GM12891 (cell line): ENCODE measurements around the gene GAB1. TPM values are rescaled to one million over a fixed set of nuclear protein-coding genes. Genes with fewer than 3 reads are reported as not detected.
A peak's percentile ranks its signal among the peaks of the same experiment; 100 is the strongest.

Source experiments
- DNase-seq: peaks from one replicate; pipeline ENCODE4 v3.0.0; 2011; ENCODE audit warnings: low spot score; ENCODE audit not compliant: insufficient read length
- FAIRE-seq: peaks from 2 replicates; lab custom pipeline; 2011; peaks lifted over from hg19 to GRCh38; lab: Jason Lieb, UNC
- PAX5 ChIP-seq: IDR thresholded peaks from 2 replicates; pipeline ENCODE4 v1.6.1; 2011; ENCODE audit warnings: low read length, moderate library complexity, mild to moderate bottlenecking; ENCODE audit not compliant: insufficient read depth, severe bottlenecking
- POLR2A ChIP-seq: IDR thresholded peaks from 2 replicates; pipeline ENCODE4 v1.6.1; 2011; ENCODE audit warnings: low read depth, low read length, control low read depth
- POLR2AphosphoS5 ChIP-seq: IDR thresholded peaks from 2 replicates; pipeline ENCODE4 v1.6.1; 2011; ENCODE audit warnings: low read depth, low read length, control low read depth
- POU2F2 ChIP-seq: IDR thresholded peaks from 2 replicates; pipeline ENCODE4 v1.6.1; 2011; ENCODE audit warnings: low read depth, mild to moderate bottlenecking, control low read depth, low read length, moderate library complexity
- SPI1 ChIP-seq: IDR thresholded peaks from 2 replicates; pipeline ENCODE4 v1.6.1; 2011; ENCODE audit warnings: low read depth, low read length, control low read depth
- TAF1 ChIP-seq: IDR thresholded peaks from 2 replicates; pipeline ENCODE4 v1.6.1; 2011; ENCODE audit warnings: low read depth, low read length, control low read depth
- polyA plus RNA-seq: library from polyadenylated mRNA; unstranded; fragments of >200 nt; gene quantifications from one replicate; pipeline ENCODE4 v1.2.1, GENCODE V29; 2012; ENCODE audit warnings: low read depth, missing spikeins, inconsistent platforms; ENCODE audit not compliant: missing spikeins

The GAB1 gene
- polyA plus RNA-seq: 1.5 TPM

- TF ChIP-seq TAF1 (no peak), POLR2AphosphoS5 (no peak), PAX5 (no peak), POU2F2 (0 out of 2 replicates have a peak, but pooled peaks have one; percentile 25), SPI1 (no peak), POLR2A (no peak)
- DNase-seq (peak; percentile 48), FAIRE-seq (peak; percentile 66)
Observed at GRCh38 chr4:143336781-143337599, at the start of gene GAB1. Gene GAB1, plus strand, starts transcription at chr4:143336876. Its CDS starts 313 bp downstream, at chr4:143337189.

GRCh38 chr4:143287572-143287923 lies 49.1 kb upstream of the GAB1 start:
- no peak for FAIRE-seq
- TF ChIP-seq POLR2A (no peak), SPI1 (no peak), POU2F2 (no peak), POLR2AphosphoS5 (no peak), TAF1 (no peak), PAX5 (no peak)
- no peak for DNase-seq

- DNase-seq (no peak), FAIRE-seq (no peak)
- no peak for TF ChIP-seq PAX5
- TF ChIP-seq POLR2A: no peak
- no peak for TF ChIP-seq SPI1
- no peak for TF ChIP-seq POU2F2
- TF ChIP-seq TAF1: no peak
- TF ChIP-seq POLR2AphosphoS5: no peak
Observed at GRCh38 chr4:143288171-143288570, 48.5 kb upstream of the GAB1 start.

- TF ChIP-seq POU2F2 (no peak), SPI1 (peak; percentile 70)
- FAIRE-seq: no peak
- no peak for DNase-seq
Observed at GRCh38 chr4:143289370-143289769, 47.3 kb upstream of the GAB1 start.

GRCh38 chr4:143291314-143291713 lies 45.4 kb upstream of the GAB1 start:
- DNase-seq (no peak), FAIRE-seq (no peak)
- TF ChIP-seq POLR2AphosphoS5: no peak
- TF ChIP-seq POLR2A: no peak
- no peak for TF ChIP-seq TAF1
- TF ChIP-seq SPI1: no peak
- no peak for TF ChIP-seq PAX5
- TF ChIP-seq POU2F2: no peak

- no peak for FAIRE-seq
- DNase-seq: no peak
- no peak for TF ChIP-seq POU2F2
- no peak for TF ChIP-seq TAF1
- TF ChIP-seq PAX5: no peak
- TF ChIP-seq SPI1: no peak
- no peak for TF ChIP-seq POLR2AphosphoS5
- no peak for TF ChIP-seq POLR2A
Observed at GRCh38 chr4:143292858-143293257, 43.8 kb upstream of the GAB1 start.

- TF ChIP-seq PAX5: no peak
- no peak for TF ChIP-seq TAF1
- no peak for TF ChIP-seq POLR2AphosphoS5
- no peak for TF ChIP-seq POU2F2
- no peak for TF ChIP-seq POLR2A
- TF ChIP-seq SPI1: no peak
- no peak for FAIRE-seq
- DNase-seq: no peak
Observed at GRCh38 chr4:143294310-143294709, 42.4 kb upstream of the GAB1 start.

- FAIRE-seq: no peak
- TF ChIP-seq POLR2AphosphoS5 (no peak), TAF1 (no peak)
Observed at GRCh38 chr4:143294710-143295275, 41.9 kb upstream of the GAB1 start.

GRCh38 chr4:143296397-143297067 lies 40.1 kb upstream of the GAB1 start:
- no peak for FAIRE-seq
- DNase-seq: no peak
- TF ChIP-seq TAF1: no peak
- TF ChIP-seq SPI1: no peak
- TF ChIP-seq POU2F2: no peak
- TF ChIP-seq POLR2AphosphoS5: no peak

More at GRCh38 chr4:143294710-143295275, 41.9 kb upstream of the GAB1 start:
- no peak for DNase-seq

GRCh38 chr4:143300860-143301259 lies 35.8 kb upstream of the GAB1 start:
- no peak for DNase-seq
- no peak for FAIRE-seq
- TF ChIP-seq POU2F2 (no peak), POLR2A (no peak), SPI1 (no peak), TAF1 (no peak), POLR2AphosphoS5 (no peak), PAX5 (no peak)
